Activated gamma-delta T cell treated with Interleukin-2 at 50 U/mL for 16 hours (primary cell): ENCODE results near the gene PTPRH.
"Not testable (repeated sequence)": the region's sequence is repeated elsewhere in the genome, so short reads cannot be mapped to it uniquely, and the experiment has no call there.

ENCODE experiments used
- DNase-seq: peaks from one replicate; pipeline ENCODE4 v3.0.0-alpha.2; 2020

PTPRH gene

GRCh38 chr19:55226273-55226672 is 17.0 kb upstream of the PTPRH start:
- DNase-seq, result no peak

- no peak for DNase-seq
Measured at GRCh38 chr19:55225415-55225958, 16.2 kb upstream of the PTPRH start.

GRCh38 chr19:55224679-55225414 is 15.5 kb upstream of the PTPRH start:
- not testable (repeated sequence) for DNase-seq

- no peak for DNase-seq
Measured at GRCh38 chr19:55224038-55224665, 14.9 kb upstream of the PTPRH start.

GRCh38 chr19:55223291-55224037 is 14.2 kb upstream of the PTPRH start:
- no peak for DNase-seq

GRCh38 chr19:55220525-55220924 is 11.2 kb upstream of the PTPRH start:
- no peak for DNase-seq

- peak; percentile 22 for DNase-seq
Measured at GRCh38 chr19:55216461-55217198, 7.3 kb upstream of the PTPRH start.

GRCh38 chr19:55213547-55213946 is 4.2 kb upstream of the PTPRH start:
- no peak for DNase-seq

GRCh38 chr19:55212447-55212846 is 3.1 kb upstream of the PTPRH start:
- DNase-seq, result peak; percentile 27

GRCh38 chr19:55209693-55210472 is 582 bp upstream of the PTPRH start:
- no peak for DNase-seq

GRCh38 chr19:55206664-55207500 is 2.4 kb downstream of the PTPRH start:
- DNase-seq, result no peak

GRCh38 chr19:55202199-55202598 is 7.1 kb downstream of the PTPRH start:
- DNase-seq, result not testable (repeated sequence)

- DNase-seq, result no peak
Measured at GRCh38 chr19:55199620-55200204, 9.6 kb downstream of the PTPRH start.

GRCh38 chr19:55198651-55199050 is 10.7 kb downstream of the PTPRH start:
- DNase-seq, result no peak

- DNase-seq, result no peak
Measured at GRCh38 chr19:55197528-55197927, 11.8 kb downstream of the PTPRH start.

GRCh38 chr19:55196803-55197202 is 12.5 kb downstream of the PTPRH start:
- no peak for DNase-seq

GRCh38 chr19:55193481-55193880 is 15.8 kb downstream of the PTPRH start:
- no peak for DNase-seq

GRCh38 chr19:55189403-55189835 is 19.9 kb downstream of the PTPRH start:
- DNase-seq, result no peak

- no peak for DNase-seq
Measured at GRCh38 chr19:55188625-55189024, 20.7 kb downstream of the PTPRH start.

GRCh38 chr19:55186080-55186479 is 23.2 kb downstream of the PTPRH start:
- DNase-seq, result no peak

GRCh38 chr19:55181740-55182139 is 27.6 kb downstream of the PTPRH start:
- no peak for DNase-seq
